Mesenchymal stem cell (in vitro differentiated cells and primary cell): ENCODE results near the gene FAM168B.
A peak's percentile ranks its signal among the peaks of the same experiment; 100 is the strongest.

ENCODE experiments used
- DNase-seq: peaks from one replicate; pipeline ENCODE4 v3.0.0-alpha.2; 2013
- H2AFZ ChIP-seq: one replicate; pipeline ENCODE4 v1.6.1; 2013; ENCODE audit warnings: low read depth, mild to moderate bottlenecking, control low read depth, inconsistent platforms, low read length, moderate library complexity
- H2AK5ac ChIP-seq: 2 replicates; pipeline ENCODE4 v1.6.1; 2013; ENCODE audit warnings: low read length, moderate library complexity, mild to moderate bottlenecking, inconsistent platforms; ENCODE audit not compliant: severe bottlenecking
- H2BK120ac ChIP-seq: one replicate; pipeline ENCODE4 v1.6.1; 2013; ENCODE audit warnings: low read depth, mild to moderate bottlenecking, inconsistent platforms, low read length, moderate library complexity
- H2BK12ac ChIP-seq, 2 experiments: one replicate each; pipeline ENCODE4 v1.6.1; 2013; ENCODE audit warnings: inconsistent platforms in 2 of 2, low read length in 2 of 2, mild to moderate bottlenecking in 2 of 2, moderate library complexity in 2 of 2, control low read depth in 1 of 2
- H2BK15ac ChIP-seq: one replicate; pipeline ENCODE4 v1.6.1; 2013; ENCODE audit warnings: mild to moderate bottlenecking, low read depth, inconsistent platforms; ENCODE audit not compliant: poor library complexity, severe bottlenecking
- H2BK5ac ChIP-seq: 2 replicates; pipeline ENCODE4 v1.6.1; 2013; ENCODE audit warnings: low read depth, mild to moderate bottlenecking, low read length, control low read depth, inconsistent platforms; ENCODE audit not compliant: poor library complexity, severe bottlenecking
- H3K14ac ChIP-seq, 2 experiments: one replicate each; pipeline ENCODE4 v1.6.1; 2013; ENCODE audit warnings: inconsistent platforms in 2 of 2, low read length in 2 of 2, control low read depth in 1 of 2, mild to moderate bottlenecking in 1 of 2, moderate library complexity in 1 of 2
- H3K18ac ChIP-seq, 2 experiments: one replicate each; pipeline ENCODE4 v1.6.1; 2013; ENCODE audit warnings: inconsistent platforms in 2 of 2, low read length in 2 of 2, control low read depth in 1 of 2, low read depth in 1 of 2, mild to moderate bottlenecking in 1 of 2
- H3K23ac ChIP-seq, 2 experiments: one replicate each; pipeline ENCODE4 v1.6.1; 2013; ENCODE audit warnings: inconsistent platforms in 2 of 2, low read length in 2 of 2, mild to moderate bottlenecking in 2 of 2, moderate library complexity in 2 of 2, control low read depth in 1 of 2
- H3K27ac ChIP-seq: 2 replicates; pipeline ENCODE4 v1.5.1; 2013; ENCODE audit warnings: mild to moderate bottlenecking, moderate library complexity, low read length, control low read depth, inconsistent platforms; ENCODE audit not compliant: poor library complexity, severe bottlenecking
- H3K27me3 ChIP-seq, 2 experiments: 2 replicates each; pipeline versions ENCODE4 v1.6.1 to v1.7.0; 2013; ENCODE audit warnings: low read length in 2 of 2, mild to moderate bottlenecking in 2 of 2, moderate library complexity in 2 of 2, control low read depth in 1 of 2, inconsistent platforms in 1 of 2; ENCODE audit not compliant: control insufficient read depth in 1 of 2, insufficient read depth in 1 of 2
- H3K36me3 ChIP-seq, 2 experiments: 2 replicates each; pipeline versions ENCODE4 v1.6.1 to v1.7.0; 2013; ENCODE audit warnings: low read length in 2 of 2, control low read depth in 1 of 2, inconsistent platforms in 1 of 2, low read depth in 1 of 2, mild to moderate bottlenecking in 1 of 2; ENCODE audit not compliant: insufficient read depth in 2 of 2, control insufficient read depth in 1 of 2
- H3K4ac ChIP-seq, 2 experiments: one replicate each; pipeline ENCODE4 v1.6.1; 2013; ENCODE audit warnings: inconsistent platforms in 2 of 2, low read length in 2 of 2, mild to moderate bottlenecking in 2 of 2, moderate library complexity in 2 of 2, control low read depth in 1 of 2, low read depth in 1 of 2
- H3K4me1 ChIP-seq: 2 replicates; pipeline ENCODE4 v1.6.1; 2013; ENCODE audit warnings: low read depth, low read length, control low read depth; ENCODE audit not compliant: control insufficient read depth, insufficient read depth
- H3K4me2 ChIP-seq: 2 replicates; pipeline ENCODE4 v1.6.1; 2013; ENCODE audit warnings: low read length, mild to moderate bottlenecking, inconsistent platforms; ENCODE audit not compliant: poor library complexity, severe bottlenecking
- H3K4me3 ChIP-seq, 2 experiments: 2 replicates each; pipeline versions ENCODE4 v1.5.1 to v1.7.0; 2013; ENCODE audit warnings: low read length in 2 of 2, mild to moderate bottlenecking in 2 of 2, control low read depth in 1 of 2, low read depth in 1 of 2; ENCODE audit not compliant: insufficient read depth in 1 of 2
- H3K79me1 ChIP-seq: replicated peaks from 2 replicates; pipeline ENCODE4 v1.6.1; 2013; ENCODE audit warnings: mild to moderate bottlenecking, control low read depth, low read length, inconsistent platforms; ENCODE audit not compliant: poor library complexity, severe bottlenecking
- H3K9ac ChIP-seq: 2 replicates; pipeline ENCODE4 v1.7.0; 2013; ENCODE audit warnings: mild to moderate bottlenecking, low read length, moderate library complexity
- H3K9me3 ChIP-seq: 2 replicates; pipeline ENCODE4 v1.7.0; 2013; ENCODE audit warnings: mild to moderate bottlenecking, low read length; ENCODE audit not compliant: control insufficient read depth
- H4K8ac ChIP-seq: one replicate; pipeline ENCODE4 v1.6.1; 2013; ENCODE audit warnings: inconsistent platforms, mild to moderate bottlenecking, low read length, moderate library complexity
- H4K91ac ChIP-seq: one replicate; pipeline ENCODE4 v1.6.1; 2013; ENCODE audit warnings: mild to moderate bottlenecking, low read length, inconsistent platforms
- WGBS: methylation state at CpG from one replicate; pipeline ENCODE4 v1.1.7; 2013; ENCODE audit warnings: mixed read lengths; 5-methylcytosine and 5-hydroxymethylcytosine counted together

FAM168B gene

GRCh38 chr2:131046918-131047652, 46.2 kb downstream of the FAM168B start:
- peaks cover 7% of the 10 kb centered on the region for H3K4me1 ChIP-seq
- no peak overlapping the region for H2BK120ac ChIP-seq
- H2AFZ ChIP-seq = no peak overlapping the region
- no peak overlapping the region for H3K4ac ChIP-seq
- H3K18ac ChIP-seq = no peak overlapping the region
- no peak overlapping the region for H3K23ac ChIP-seq
- H2BK12ac ChIP-seq = no peak overlapping the region
- H3K9me3 ChIP-seq = no peaks in the 10 kb centered on the region
- no peak overlapping the region for H4K8ac ChIP-seq
- H3K4me2 ChIP-seq = no peak overlapping the region
- H3K79me1 ChIP-seq = peaks cover 32% of the 10 kb centered on the region
- H3K9ac ChIP-seq = no peak overlapping the region
- H3K4me3 ChIP-seq = no peak overlapping the region
- no peaks in the 10 kb centered on the region for H3K27me3 ChIP-seq
- no peak overlapping the region for H3K27ac ChIP-seq
- DNase-seq = no peak
- no peak overlapping the region for H4K91ac ChIP-seq
- H3K36me3 ChIP-seq = peaks cover 58 to 72% of the 10 kb centered on the region in 2 experiments
- 96% methylated on average over 13 of the region's 18 CpGs for WGBS
- no peak overlapping the region for H3K14ac ChIP-seq
- no peak overlapping the region for H2BK5ac ChIP-seq
- H2BK15ac ChIP-seq = no peak overlapping the region
- H2AK5ac ChIP-seq = no peak overlapping the region

- no peak overlapping the region for H2AK5ac ChIP-seq
- H2AFZ ChIP-seq = no peak overlapping the region
- 96% methylated on average over 31 of the region's 32 CpGs for WGBS
- no peak overlapping the region for H2BK12ac ChIP-seq
- H2BK15ac ChIP-seq = no peak overlapping the region
- no peak overlapping the region for H2BK5ac ChIP-seq
- H3K14ac ChIP-seq = no peak overlapping the region
- no peak overlapping the region for H3K27ac ChIP-seq
- H2BK120ac ChIP-seq = no peak overlapping the region
- no peak overlapping the region for H3K4me2 ChIP-seq
- no peak overlapping the region for H3K4me3 ChIP-seq
- H3K23ac ChIP-seq = peak overlapping the region in 1 of 2 experiments; percentile 66
- H3K4me1 ChIP-seq = peaks cover 8% of the 10 kb centered on the region
- peaks cover 55 to 69% of the 10 kb centered on the region in 2 experiments for H3K36me3 ChIP-seq
- H3K9me3 ChIP-seq = no peaks in the 10 kb centered on the region
- H4K8ac ChIP-seq = no peak overlapping the region
- H3K27me3 ChIP-seq = no peaks in the 10 kb centered on the region
- H3K79me1 ChIP-seq = peaks cover 29% of the 10 kb centered on the region
- no peak overlapping the region for H3K4ac ChIP-seq
- H4K91ac ChIP-seq = no peak overlapping the region
- no peak for DNase-seq
- no peak overlapping the region for H3K18ac ChIP-seq
- no peak overlapping the region for H3K9ac ChIP-seq
Observed at GRCh38 chr2:131046028-131046917, 47.0 kb downstream of the FAM168B start.

GRCh38 chr2:131045286-131046027, 47.8 kb downstream of the FAM168B start:
- H3K23ac ChIP-seq = peak overlapping the region in 1 of 2 experiments; percentile 66
- 90% methylated on average over 5 of the region's 8 CpGs for WGBS
- H2BK5ac ChIP-seq = no peak overlapping the region

More at GRCh38 chr2:131045286-131046027, 47.8 kb downstream of the FAM168B start:
- Histone ChIP-seq H2BK12ac (no peak overlapping the region), H3K9me3 (no peaks in the 10 kb centered on the region), H3K36me3 (peaks cover 47 to 65% of the 10 kb centered on the region in 2 experiments), H3K4ac (no peak overlapping the region), H3K27ac (no peak overlapping the region), H2BK15ac (no peak overlapping the region), H4K91ac (no peak overlapping the region), H2AFZ (no peak overlapping the region), H3K4me2 (no peak overlapping the region), H3K27me3 (no peaks in the 10 kb centered on the region), H3K4me3 (no peak overlapping the region), H3K9ac (no peak overlapping the region), H2AK5ac (no peak overlapping the region), H3K79me1 (peaks cover 23% of the 10 kb centered on the region), H3K14ac (no peak overlapping the region), H3K4me1 (peaks cover 9% of the 10 kb centered on the region), H2BK120ac (no peak overlapping the region), H3K18ac (no peak overlapping the region), H4K8ac (no peak overlapping the region)
- DNase-seq = no peak
